HEK293 (cell line): ENCODE measurements around the gene PM20D1.

ENCODE experiments used
- CTCF ChIA-PET: fragments of 350-600 bp; formaldehyde crosslinking; extraction: SDS; loops from one replicate; lab custom pipeline; 2021; ENCODE audit warnings: antibody characterized with exemption; lab: Yijun Ruan, JAX
- POLR2A ChIA-PET: fragments of 300-600 bp; formaldehyde crosslinking; extraction: SDS; loops from one replicate; lab custom pipeline; 2020; ENCODE audit warnings: antibody characterized with exemption, inconsistent platforms; lab: Yijun Ruan, JAX
- H3K27ac ChIP-seq: fragments of 200-500 bp; sonication (Bioruptor generic); 2 replicates; pipeline ENCODE4 v1.5.1; 2014; ENCODE audit warnings: low read depth, low read length, control low read depth, inconsistent platforms; ENCODE audit errors: extremely low read depth
- H3K36me3 ChIP-seq, 2 experiments: fragments of 200-500 bp in 1 of 2; sonication (Bioruptor generic) in 1 of 2; 1 replicate in 1 of 2; 2 replicates in 1 of 2; pipeline ENCODE4 v1.5.1; 2014 to 2017; ENCODE audit warnings: inconsistent platforms in 2 of 2, low read length in 2 of 2; ENCODE audit not compliant: control insufficient read depth in 2 of 2, insufficient read depth in 1 of 2
- H3K4me1 ChIP-seq: fragments of 200-500 bp; sonication (Bioruptor generic); 2 replicates; pipeline ENCODE4 v1.5.1; 2014; ENCODE audit warnings: mild to moderate bottlenecking, low read length, inconsistent platforms; ENCODE audit not compliant: control insufficient read depth, insufficient read depth
- H3K4me3 ChIP-seq: 2 replicates; pipeline ENCODE4 v1.5.1; 2011; ENCODE audit warnings: low read depth, mild to moderate bottlenecking, control low read depth, low read length, moderate library complexity
- H3K9me3 ChIP-seq: fragments of 200-500 bp; sonication (Bioruptor generic); 2 replicates; pipeline ENCODE4 v1.5.1; 2014; ENCODE audit warnings: low read depth, low read length, inconsistent platforms; ENCODE audit not compliant: control insufficient read depth, insufficient read depth
- CTCF ChIP-seq: fragments of 450-650 bp; formaldehyde crosslinking; IDR thresholded peaks from 2 replicates; pipeline ENCODE4 v1.5.1; 2016; ENCODE audit warnings: missing biosample characterization, missing genetic modification characterization
- GFI1B ChIP-seq: fragments of 450-650 bp; formaldehyde crosslinking; IDR thresholded peaks from 2 replicates; pipeline ENCODE4 v1.5.1; 2016; ENCODE audit warnings: missing biosample characterization, missing genetic modification characterization
- HOXD13 ChIP-seq: sonication (generic); formaldehyde crosslinking; IDR thresholded peaks from 2 replicates; pipeline ENCODE4 v1.8.0; 2022; ENCODE audit warnings: missing genetic modification reagents, borderline replicate concordance
- KLF7 ChIP-seq: fragments of 450-650 bp; formaldehyde crosslinking; IDR thresholded peaks from 2 replicates; pipeline ENCODE4 v1.5.1; 2016; ENCODE audit warnings: missing biosample characterization, missing genetic modification characterization, borderline replicate concordance
- KLF9 ChIP-seq: fragments of 450-650 bp; formaldehyde crosslinking; IDR thresholded peaks from 2 replicates; pipeline ENCODE4 v1.5.1; 2016; ENCODE audit warnings: missing biosample characterization, missing genetic modification characterization, low read depth
- SETDB1 ChIP-seq: IDR thresholded peaks from one replicate; pipeline ENCODE4 v1.6.1; 2017; ENCODE audit warnings: mild to moderate bottlenecking, low read length, moderate library complexity, mixed read lengths; ENCODE audit not compliant: insufficient read length
- YY2 ChIP-seq: fragments of 450-650 bp; formaldehyde crosslinking; IDR thresholded peaks from 2 replicates; pipeline ENCODE4 v1.5.1; 2016; ENCODE audit warnings: missing biosample characterization, missing genetic modification characterization
- ZBTB17 ChIP-seq: fragments of 450-650 bp; formaldehyde crosslinking; IDR thresholded peaks from 2 replicates; pipeline ENCODE4 v1.5.1; 2016; ENCODE audit warnings: missing biosample characterization, missing genetic modification characterization
- ZBTB21 ChIP-seq: fragments of 450-650 bp; formaldehyde crosslinking; IDR thresholded peaks from 2 replicates; pipeline ENCODE4 v1.5.1; 2017; ENCODE audit warnings: missing biosample characterization, missing genetic modification characterization
- ZNF2 ChIP-seq: fragments of 450-650 bp; formaldehyde crosslinking; IDR thresholded peaks from 2 replicates; pipeline ENCODE4 v1.5.1; 2016; ENCODE audit warnings: missing biosample characterization, missing genetic modification characterization
- ZNF311 ChIP-seq: fragments of 450-650 bp; formaldehyde crosslinking; IDR thresholded peaks from 2 replicates; pipeline ENCODE4 v1.5.1; 2017; ENCODE audit warnings: missing biosample characterization, missing genetic modification characterization, borderline replicate concordance
- ZNF324 ChIP-seq: fragments of 450-650 bp; formaldehyde crosslinking; IDR thresholded peaks from 2 replicates; pipeline ENCODE4 v1.5.1; 2016; ENCODE audit warnings: missing biosample characterization, missing genetic modification characterization
- ZNF404 ChIP-seq: fragments of 450-650 bp; formaldehyde crosslinking; IDR thresholded peaks from 2 replicates; pipeline ENCODE4 v1.5.1; 2017; ENCODE audit warnings: missing biosample characterization, missing genetic modification characterization
- ZNF518A ChIP-seq: fragments of 450-650 bp; formaldehyde crosslinking; conservative IDR thresholded peaks from 2 replicates; pipeline ENCODE4 v1.5.1; 2016; ENCODE audit warnings: low read depth, missing biosample characterization, missing genetic modification characterization
- ZNF639 ChIP-seq: fragments of 450-650 bp; formaldehyde crosslinking; IDR thresholded peaks from 2 replicates; pipeline ENCODE4 v1.5.1; 2016; ENCODE audit warnings: missing biosample characterization, missing genetic modification characterization
- ZNF645 ChIP-seq: fragments of 450-650 bp; formaldehyde crosslinking; IDR thresholded peaks from 2 replicates; pipeline ENCODE4; 2016; ENCODE audit warnings: missing biosample characterization, missing genetic modification characterization
- ZNF654 ChIP-seq: fragments of 450-650 bp; formaldehyde crosslinking; IDR thresholded peaks from 2 replicates; pipeline ENCODE4 v1.5.1; 2016; ENCODE audit warnings: low read depth, missing biosample characterization, missing genetic modification characterization
- ZNF776 ChIP-seq: fragments of 450-650 bp; formaldehyde crosslinking; IDR thresholded peaks from 2 replicates; pipeline ENCODE4 v1.5.0; 2017; ENCODE audit warnings: missing biosample characterization, missing genetic modification characterization, borderline replicate concordance
- ZNF777 ChIP-seq: fragments of 450-650 bp; formaldehyde crosslinking; IDR thresholded peaks from 2 replicates; pipeline ENCODE4 v1.5.1; 2017; ENCODE audit warnings: missing biosample characterization, missing genetic modification characterization, borderline replicate concordance

PM20D1 gene

GRCh38 chr1:205794011-205794730 is 55.8 kb downstream of the PM20D1 start:
- ChIA-PET POLR2A (no interaction called here), CTCF (interaction anchor here (1.0 to 9.4 kb wide), 4 partner anchors 9 to 184 kb away, joined by 4 to 155 read pairs (median 6); no protein-coding TSS in a partner anchor)
- Histone ChIP-seq H3K27ac (no peak overlapping the region), H3K4me1 (no peaks in the 10 kb centered on the region), H3K9me3 (no peaks in the 10 kb centered on the region), H3K36me3 (peaks cover 0 to 93% of the 10 kb centered on the region in 2 experiments; a peak in 2 of 3 replicates), H3K4me3 (no peak overlapping the region)
- no peak for TF ChIP-seq ZNF324 (tag by site-specific recombination)
- no peak for TF ChIP-seq ZNF2 (tag by site-specific recombination)
- TF ChIP-seq KLF9 (tag by site-specific recombination), result no peak
- TF ChIP-seq ZNF776 (tag by site-specific recombination), result no peak
- TF ChIP-seq ZNF518A, result no peak
- no peak for TF ChIP-seq CTCF (tag by site-specific recombination)
- no peak for TF ChIP-seq ZBTB21 (tag by site-specific recombination)
- no peak for TF ChIP-seq YY2
- no peak for TF ChIP-seq ZNF654 (tag by site-specific recombination)
- TF ChIP-seq ZNF404 (tag by site-specific recombination), result no peak
- no peak for TF ChIP-seq ZNF311 (tag by site-specific recombination)
- TF ChIP-seq ZBTB17 (tag by site-specific recombination), result no peak

- Histone ChIP-seq H3K4me1 (no peaks in the 10 kb centered on the region), H3K36me3 (peaks cover 0 to 82% of the 10 kb centered on the region in 2 experiments; a peak in 1 of 3 replicates), H3K27ac (no peak overlapping the region), H3K9me3 (no peaks in the 10 kb centered on the region), H3K4me3 (no peak overlapping the region)
- TF ChIP-seq ZNF639 (tag by site-specific recombination) (no peak), SETDB1 (no peak), ZNF645 (no peak), ZNF2 (tag by site-specific recombination) (no peak), HOXD13 (no peak), ZNF777 (no peak), KLF7 (tag by site-specific recombination) (no peak), GFI1B (no peak)
- CTCF ChIA-PET, result interaction anchor here (0.6 to 9.4 kb wide), 15 partner anchors 9 to 185 kb away, joined by 3 to 155 read pairs (median 7); partner anchors contain the start of gene RAB29
- POLR2A ChIA-PET, result no interaction called here
Observed at GRCh38 chr1:205792961-205793673, 56.8 kb downstream of the PM20D1 start.
